HepG2 (cell line): ENCODE data around the gene INAFM1.

Experiments
- CTCF ChIP-seq: sonication (generic); formaldehyde crosslinking; IDR thresholded peaks from 2 replicates; pipeline ENCODE4 v1.5.0; 2020; ENCODE audit warnings: mild to moderate bottlenecking, missing genetic modification reagents, moderate library complexity
- MXI1 ChIP-seq: IDR thresholded peaks from 3 replicates; pipeline ENCODE4 v1.6.1; 2012; ENCODE audit warnings: low read depth, low read length, inconsistent platforms, borderline replicate concordance
- PATZ1 ChIP-seq: sonication (generic); formaldehyde crosslinking; IDR thresholded peaks from 2 replicates; pipeline ENCODE4 v1.4.0; 2020; ENCODE audit warnings: missing genetic modification reagents
- TCF7 ChIP-seq: sonication (generic); IDR thresholded peaks from 2 replicates; pipeline ENCODE4 v1.6.1; 2016; ENCODE audit warnings: antibody characterized with exemption, low read depth
- ZNF101 ChIP-seq: sonication (generic); formaldehyde crosslinking; IDR thresholded peaks from 2 replicates; pipeline ENCODE4 v1.4.0; 2020; ENCODE audit warnings: mild to moderate bottlenecking, low read depth, missing genetic modification reagents, borderline replicate concordance

- TF ChIP-seq CTCF (CRISPR knock-in tag) = no peak
- TF ChIP-seq TCF7 = no peak
- TF ChIP-seq MXI1 = peak; percentile 76; the same call in 1 of the 3 replicates
- TF ChIP-seq PATZ1 (CRISPR knock-in tag) = peak; percentile 94
- TF ChIP-seq ZNF101 = no peak
Measured at GRCh38 chr19:47273313-47274070, 1.2 kb upstream of the INAFM1 start.
